ENCODE measurements around the gene WDSUB1. TPM values are rescaled to one million over a fixed set of nuclear protein-coding genes. Genes with fewer than 3 reads are reported as not detected.

Gene WDSUB1
- total RNA-seq, 1 experiment from 2014 or later: 6.5 TPM

GRCh38 chr2:159187106-159187505, 99.4 kb downstream of the WDSUB1 start:
- BruUV-seq (replicated peaks): no TSS peak

GRCh38 chr2:159186462-159186861, 100.0 kb downstream of the WDSUB1 start:
- DNase-seq (ENCODE audit: unreplicated experiment): no peak
- Mint-ChIP-seq H3K27ac (ENCODE audit: low read depth, unreplicated experiment) (no peak overlapping the region), H3K36me3 (ENCODE audit: insufficient read depth, unreplicated experiment) (peaks cover 66% of the 10 kb centered on the region), H3K4me3 (ENCODE audit: unreplicated experiment) (no peak overlapping the region), H3K27me3 (ENCODE audit: insufficient read depth, unreplicated experiment) (no peaks in the 10 kb centered on the region), H3K9me3 (ENCODE audit: unreplicated experiment) (no peaks in the 10 kb centered on the region), H3K4me1 (ENCODE audit: insufficient read depth, unreplicated experiment) (no peaks in the 10 kb centered on the region)
- intact Hi-C loops (cut with micrococcal nuclease): no loop called here
- POLR2A ChIA-PET: interaction anchor here (1.0 to 1.4 kb wide), 2 partner anchors 8 to 50 kb away, joined by 3 to 5 read pairs; no protein-coding TSS in a partner anchor
- TF ChIP-seq, protein P1, sequence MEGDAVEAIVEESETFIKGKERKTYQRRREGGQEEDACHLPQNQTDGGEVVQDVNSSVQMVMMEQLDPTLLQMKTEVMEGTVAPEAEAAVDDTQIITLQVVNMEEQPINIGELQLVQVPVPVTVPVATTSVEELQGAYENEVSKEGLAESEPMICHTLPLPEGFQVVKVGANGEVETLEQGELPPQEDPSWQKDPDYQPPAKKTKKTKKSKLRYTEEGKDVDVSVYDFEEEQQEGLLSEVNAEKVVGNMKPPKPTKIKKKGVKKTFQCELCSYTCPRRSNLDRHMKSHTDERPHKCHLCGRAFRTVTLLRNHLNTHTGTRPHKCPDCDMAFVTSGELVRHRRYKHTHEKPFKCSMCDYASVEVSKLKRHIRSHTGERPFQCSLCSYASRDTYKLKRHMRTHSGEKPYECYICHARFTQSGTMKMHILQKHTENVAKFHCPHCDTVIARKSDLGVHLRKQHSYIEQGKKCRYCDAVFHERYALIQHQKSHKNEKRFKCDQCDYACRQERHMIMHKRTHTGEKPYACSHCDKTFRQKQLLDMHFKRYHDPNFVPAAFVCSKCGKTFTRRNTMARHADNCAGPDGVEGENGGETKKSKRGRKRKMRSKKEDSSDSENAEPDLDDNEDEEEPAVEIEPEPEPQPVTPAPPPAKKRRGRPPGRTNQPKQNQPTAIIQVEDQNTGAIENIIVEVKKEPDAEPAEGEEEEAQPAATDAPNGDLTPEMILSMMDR (IDR thresholded peaks at IDR 0.05; ENCODE audit: unreplicated experiment): no peak
- BruUV-seq (replicated peaks): no TSS peak
- CTCF ChIA-PET: interaction anchor here (0.7 to 1.0 kb wide), 3 partner anchors 25 to 290 kb away, joined by 3 to 5 read pairs (median 3); no protein-coding TSS in a partner anchor

More at GRCh38 chr2:159187106-159187505, 99.4 kb downstream of the WDSUB1 start:
- ChIA-PET CTCF (no interaction called here), POLR2A (interaction anchor here (1.0 to 1.4 kb wide), 2 partner anchors 9 to 50 kb away, joined by 3 to 5 read pairs; no protein-coding TSS in a partner anchor)
- intact Hi-C loops (cut with micrococcal nuclease): no loop called here
- no peak overlapping the region for H3K4me3 Mint-ChIP-seq (ENCODE audit: unreplicated experiment)
- TF ChIP-seq, protein P1 (IDR thresholded peaks at IDR 0.05; ENCODE audit: unreplicated experiment): no peak
- H3K27me3 Mint-ChIP-seq (ENCODE audit: insufficient read depth, unreplicated experiment): no peaks in the 10 kb centered on the region
- H3K9me3 Mint-ChIP-seq (ENCODE audit: unreplicated experiment): no peaks in the 10 kb centered on the region
- no peak overlapping the region for H3K27ac Mint-ChIP-seq (ENCODE audit: low read depth, unreplicated experiment)
- DNase-seq (ENCODE audit: unreplicated experiment): no peak
- peaks cover 61% of the 10 kb centered on the region for H3K36me3 Mint-ChIP-seq (ENCODE audit: insufficient read depth, unreplicated experiment)
- H3K4me1 Mint-ChIP-seq (ENCODE audit: insufficient read depth, unreplicated experiment): no peaks in the 10 kb centered on the region

Small RNA genes within 50 kb of the gene (microRNA-seq; reads per million reads assigned to microRNA genes)
- not detected for gene MIR6888
